Prostate gland (tissue), 2 donors: Measurements from ENCODE around the gene POLG2.

ENCODE experiments used
- CTCF ChIP-seq, 4 experiments: fragments of 200-600 bp in 2 of 4; fragments of 450-650 bp in 2 of 4; sonication (generic) in 2 of 4; IDR thresholded peaks; 1 replicate in 3 of 4; 2 replicates in 1 of 4; pipeline ENCODE4 v1.5.1; 2016 to 2019; ENCODE audit warnings: antibody characterized with exemption in 4 of 4, mild to moderate bottlenecking in 2 of 4, moderate library complexity in 2 of 4
- POLR2AphosphoS5 ChIP-seq: sonication (generic); formaldehyde crosslinking; IDR thresholded peaks from one replicate; pipeline ENCODE4 v1.6.1; 2017; ENCODE audit warnings: antibody characterized with exemption

- TF ChIP-seq CTCF (IDR thresholded peaks at IDR 0.05) = no peak
- no peak for TF ChIP-seq POLR2AphosphoS5
These were observed 35.9 kb downstream of the POLG2 start for GRCh38 chr17:64460955-64461354.
